ENCODE results near the gene PLCB4. TPM values are rescaled to one million over a fixed set of nuclear protein-coding genes. Genes with fewer than 3 reads are reported as not detected.

Gene PLCB4
- total RNA-seq, 4 donors from 2014 or later = 20.6 to 45.9 (median 34.2) TPM

DNA sequence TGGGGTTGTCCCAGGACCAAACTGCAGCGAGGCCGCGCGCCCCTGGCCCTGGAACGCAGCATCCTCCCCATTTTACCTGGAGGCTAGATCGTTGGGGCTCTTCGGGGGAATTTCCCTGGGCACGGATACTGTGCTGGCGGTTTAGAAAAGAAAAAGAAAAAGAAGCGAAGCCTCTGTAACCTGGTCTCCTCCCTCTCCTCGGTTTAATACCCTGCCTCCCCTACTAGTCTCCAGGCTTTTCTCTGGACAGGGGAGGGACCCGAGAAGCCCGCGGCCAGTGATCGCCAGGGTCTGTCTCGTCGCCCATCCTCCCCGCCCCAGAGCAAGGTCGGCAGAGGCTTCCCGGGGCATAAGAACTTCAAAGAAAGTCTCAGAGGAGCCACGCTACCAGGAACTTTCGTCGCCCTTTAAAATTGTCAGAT is 439.4 kb downstream of the PLCB4 start:
- Histone ChIP-seq H3K27ac (no peak overlapping the region), H3K4me3 (no peak overlapping the region), H3K36me3 (no peaks in the 10 kb centered on the region), H3K4me1 (peaks cover 0 to 5% (median 0%) of the 10 kb centered on the region in 4 donors), H3K27me3 (peaks cover 87% of the 10 kb centered on the region), H3K9me3 (no peaks in the 10 kb centered on the region)
- DNase-seq = no peak
- intact Hi-C loops (cut with DNase I; ENCODE audit: low total_unique reads) = no loop called here
- TF ChIP-seq POLR2A (IDR thresholded peaks at IDR 0.05) (no peak), EP300 (IDR thresholded peaks at IDR 0.05; ENCODE audit: low read depth) (no peak), POLR2AphosphoS5 (IDR thresholded peaks at IDR 0.05) (no peak)
- TF ChIP-seq, protein P1, sequence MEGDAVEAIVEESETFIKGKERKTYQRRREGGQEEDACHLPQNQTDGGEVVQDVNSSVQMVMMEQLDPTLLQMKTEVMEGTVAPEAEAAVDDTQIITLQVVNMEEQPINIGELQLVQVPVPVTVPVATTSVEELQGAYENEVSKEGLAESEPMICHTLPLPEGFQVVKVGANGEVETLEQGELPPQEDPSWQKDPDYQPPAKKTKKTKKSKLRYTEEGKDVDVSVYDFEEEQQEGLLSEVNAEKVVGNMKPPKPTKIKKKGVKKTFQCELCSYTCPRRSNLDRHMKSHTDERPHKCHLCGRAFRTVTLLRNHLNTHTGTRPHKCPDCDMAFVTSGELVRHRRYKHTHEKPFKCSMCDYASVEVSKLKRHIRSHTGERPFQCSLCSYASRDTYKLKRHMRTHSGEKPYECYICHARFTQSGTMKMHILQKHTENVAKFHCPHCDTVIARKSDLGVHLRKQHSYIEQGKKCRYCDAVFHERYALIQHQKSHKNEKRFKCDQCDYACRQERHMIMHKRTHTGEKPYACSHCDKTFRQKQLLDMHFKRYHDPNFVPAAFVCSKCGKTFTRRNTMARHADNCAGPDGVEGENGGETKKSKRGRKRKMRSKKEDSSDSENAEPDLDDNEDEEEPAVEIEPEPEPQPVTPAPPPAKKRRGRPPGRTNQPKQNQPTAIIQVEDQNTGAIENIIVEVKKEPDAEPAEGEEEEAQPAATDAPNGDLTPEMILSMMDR (IDR thresholded peaks at IDR 0.05) = no peak
- 14 to 18% methylated on average over 9 to 23 of the region's 23 CpGs for WGBS, 2 donors (ENCODE audit: low coverage in 1 of 2)
- in situ Hi-C loops (cut with MboI; ENCODE audit: low pct_ligation_motif_present in 1 of 4, low pct_unique_long_range_greater_than_20kb in 1 of 4, low sequenced_read_pairs in 3 of 4) = loop anchor here in 1 of 4 donors (10.0 kb wide), 1 partner anchor 63 kb away; no protein-coding TSS in a partner anchor

DNA sequence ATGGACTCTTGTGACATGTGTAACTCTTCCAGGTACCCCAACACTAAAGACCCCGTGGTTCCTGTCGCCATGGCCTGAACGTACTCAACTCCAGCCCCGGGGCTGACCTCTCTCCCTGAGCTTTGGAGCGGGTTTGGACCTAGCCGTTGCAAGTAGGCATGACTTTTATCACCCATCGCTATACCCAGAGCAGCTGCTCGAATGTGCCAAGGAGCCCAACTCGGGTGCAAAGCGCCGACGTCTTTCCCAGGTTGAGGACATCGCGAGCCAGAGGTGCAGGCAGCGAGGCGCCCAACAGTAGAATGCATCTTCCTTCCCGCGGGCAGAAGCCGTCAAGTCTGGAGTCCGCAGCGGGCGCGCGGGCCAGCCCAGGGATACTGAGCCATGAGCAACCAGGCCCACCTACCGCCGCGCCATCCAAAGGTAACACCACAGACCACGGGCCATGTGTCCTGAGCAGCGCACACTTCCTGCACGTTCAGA is 439.9 kb downstream of the PLCB4 start:
- H3K27me3 ChIP-seq = peaks cover 92% of the 10 kb centered on the region
- no peak for TF ChIP-seq EP300 (IDR thresholded peaks at IDR 0.05; ENCODE audit: low read depth)
- no peak for TF ChIP-seq POLR2AphosphoS5 (IDR thresholded peaks at IDR 0.05)
- TF ChIP-seq, protein P1 (IDR thresholded peaks at IDR 0.05) = no peak
- TF ChIP-seq POLR2A (IDR thresholded peaks at IDR 0.05) = no peak
- H3K9me3 ChIP-seq = no peaks in the 10 kb centered on the region
- no peak for DNase-seq
- no peak overlapping the region for H3K4me3 ChIP-seq
- H3K4me1 ChIP-seq = peaks cover 0 to 5% (median 0%) of the 10 kb centered on the region in 4 donors
- intact Hi-C loops (cut with DNase I; ENCODE audit: low total_unique reads) (no loop called here), in situ Hi-C loops (cut with MboI; ENCODE audit: low pct_ligation_motif_present in 1 of 4, low pct_unique_long_range_greater_than_20kb in 1 of 4, low sequenced_read_pairs in 3 of 4) (loop anchor here in 1 of 4 donors (10.0 kb wide), 1 partner anchor 64 kb away; no protein-coding TSS in a partner anchor)
- H3K36me3 ChIP-seq = no peaks in the 10 kb centered on the region
- no peak overlapping the region for H3K27ac ChIP-seq
- 20% methylated on average over 25 of the region's 30 CpGs; no CpG with 5 or more reads in 1 of the 2 donors for WGBS, 2 donors (ENCODE audit: low coverage in 1 of 2)

DNA sequence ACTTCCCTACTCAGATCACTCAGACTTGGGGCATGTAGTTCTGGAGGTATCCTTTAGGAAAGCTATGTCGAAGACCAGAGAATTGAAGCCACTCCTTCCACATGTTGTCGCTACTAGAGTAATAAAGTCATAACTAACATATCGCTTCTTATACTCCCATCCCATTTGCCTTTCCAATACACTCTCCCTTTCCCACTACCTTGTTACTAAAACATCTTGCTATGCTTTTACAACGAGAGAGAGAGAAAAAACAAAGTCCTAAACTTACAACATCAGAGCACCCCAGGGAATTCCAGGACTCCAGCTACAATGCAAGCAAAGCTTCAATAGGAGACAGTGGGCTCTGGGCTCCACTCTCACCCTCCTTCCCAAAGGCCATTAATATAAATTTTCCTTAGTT is 440.4 kb downstream of the PLCB4 start:
- no peak for TF ChIP-seq EP300 (IDR thresholded peaks at IDR 0.05; ENCODE audit: low read depth)
- TF ChIP-seq POLR2AphosphoS5 (IDR thresholded peaks at IDR 0.05) = no peak
- TF ChIP-seq POLR2A (IDR thresholded peaks at IDR 0.05) = no peak
- TF ChIP-seq, protein P1 (IDR thresholded peaks at IDR 0.05) = no peak
- H3K27ac ChIP-seq = no peak overlapping the region
- intact Hi-C loops (cut with DNase I; ENCODE audit: low total_unique reads) = no loop called here

DNA sequence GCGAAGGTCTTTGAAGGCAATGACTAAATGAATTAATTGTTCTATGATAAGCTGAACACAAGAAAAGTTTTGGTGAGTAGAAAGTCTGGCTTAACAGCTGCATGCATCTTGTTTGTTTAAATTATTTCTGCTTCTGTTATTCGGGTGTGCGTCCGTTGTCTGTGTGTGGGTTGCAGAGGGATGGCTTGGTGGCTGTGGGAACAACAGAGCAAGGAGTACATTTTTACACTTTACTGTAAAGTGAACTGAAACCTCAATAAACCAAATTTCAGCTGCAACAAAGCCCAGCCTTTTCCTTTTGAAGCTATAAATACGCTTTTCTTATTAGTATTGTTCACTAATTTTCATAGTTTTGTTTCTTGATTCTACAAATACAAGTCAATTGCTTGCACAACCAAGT is 442.0 kb downstream of the PLCB4 start:
- DNase-seq = no peak
- intact Hi-C loops (cut with DNase I; ENCODE audit: low total_unique reads) (no loop called here), in situ Hi-C loops (cut with MboI; ENCODE audit: low pct_ligation_motif_present in 1 of 4, low pct_unique_long_range_greater_than_20kb in 1 of 4, low sequenced_read_pairs in 3 of 4) (no loop called here)
- H3K36me3 ChIP-seq = no peaks in the 10 kb centered on the region
- no peak overlapping the region for H3K27ac ChIP-seq
- H3K4me1 ChIP-seq = peaks cover 0 to 14% (median 4%) of the 10 kb centered on the region in 4 donors
- no peak overlapping the region for H3K4me3 ChIP-seq
- 50 to 75% methylated on average over 5 of the region's 5 CpGs for WGBS, 2 donors (ENCODE audit: low coverage in 1 of 2)
- TF ChIP-seq, protein P1 (IDR thresholded peaks at IDR 0.05) = no peak
- TF ChIP-seq POLR2A (IDR thresholded peaks at IDR 0.05) (no peak), POLR2AphosphoS5 (IDR thresholded peaks at IDR 0.05) (no peak), EP300 (IDR thresholded peaks at IDR 0.05; ENCODE audit: low read depth) (no peak)
- H3K9me3 ChIP-seq = no peaks in the 10 kb centered on the region
- peaks cover 100% of the 10 kb centered on the region for H3K27me3 ChIP-seq

More for the DNA sequence above, 440.4 kb downstream of the PLCB4 start:
- WGBS, 2 donors (ENCODE audit: low coverage in 1 of 2) = 30 to 32% methylated on average over 4 of the region's 4 CpGs
- in situ Hi-C loops (cut with MboI; ENCODE audit: low pct_ligation_motif_present in 1 of 4, low pct_unique_long_range_greater_than_20kb in 1 of 4, low sequenced_read_pairs in 3 of 4) = loop anchor here in 1 of 4 donors (10.0 kb wide), 1 partner anchor 64 kb away; no protein-coding TSS in a partner anchor
- peaks cover 97% of the 10 kb centered on the region for H3K27me3 ChIP-seq
- DNase-seq = no peak
- peaks cover 0 to 5% (median 0%) of the 10 kb centered on the region in 4 donors for H3K4me1 ChIP-seq
- no peaks in the 10 kb centered on the region for H3K36me3 ChIP-seq
- H3K4me3 ChIP-seq = no peak overlapping the region
- no peaks in the 10 kb centered on the region for H3K9me3 ChIP-seq

All from transverse colon (tissue), 4 donors.